Embryonic facial prominence (tissue), 1 donor: Measurements from ENCODE around the gene APRT.
A peak's percentile ranks its signal among the peaks of the same experiment; 100 is the strongest.

Experiments
- DNase-seq: peaks from one replicate; pipeline ENCODE4 v3.0.0-alpha.2; 2016; ENCODE audit errors: extremely low spot score

The APRT gene

GRCh38 chr16:88811769-88812512 lies at the start of gene APRT:
Gene APRT (minus strand): TSS chr16:88811928. CDS start chr16:88811899, 29 bp downstream.
- peak; percentile 84 for DNase-seq

GRCh38 chr16:88861359-88861758 lies 49.6 kb upstream of the APRT start:
- DNase-seq = no peak

GRCh38 chr16:88859381-88860091 lies 47.8 kb upstream of the APRT start:
- no peak for DNase-seq

GRCh38 chr16:88857728-88858339 lies 46.1 kb upstream of the APRT start:
- DNase-seq = no peak

GRCh38 chr16:88856828-88857727 lies 45.4 kb upstream of the APRT start, which contains the start of the genes GALNS and TRAPPC2L:
Gene GALNS (minus strand): TSS chr16:88856947. CDS start chr16:88856877, 70 bp downstream.
Gene TRAPPC2L (plus strand): TSS chr16:88857127. CDS start chr16:88857151, 24 bp downstream.
- DNase-seq = peak; percentile 94

- DNase-seq = no peak
These were observed 44.5 kb upstream of the APRT start for GRCh38 chr16:88856122-88856827.

- DNase-seq = no peak
These were observed 44.0 kb upstream of the APRT start for GRCh38 chr16:88855736-88856121.

GRCh38 chr16:88855176-88855575 lies 43.4 kb upstream of the APRT start:
- DNase-seq = no peak

GRCh38 chr16:88854306-88855111 lies 42.8 kb upstream of the APRT start:
- no peak for DNase-seq

- no peak for DNase-seq
These were observed 41.7 kb upstream of the APRT start for GRCh38 chr16:88853325-88853941.

- DNase-seq = no peak
These were observed 39.9 kb upstream of the APRT start for GRCh38 chr16:88851616-88852015.

GRCh38 chr16:88850531-88851199 lies 38.9 kb upstream of the APRT start:
- DNase-seq = no peak

- DNase-seq = no peak
These were observed 36.8 kb upstream of the APRT start for GRCh38 chr16:88848557-88848956.

GRCh38 chr16:88847654-88848053 lies 35.9 kb upstream of the APRT start:
- no peak for DNase-seq

GRCh38 chr16:88846088-88846487 lies 34.4 kb upstream of the APRT start:
- no peak for DNase-seq

GRCh38 chr16:88844419-88845036 lies 32.8 kb upstream of the APRT start:
- DNase-seq = no peak

GRCh38 chr16:88843256-88843655 lies 31.5 kb upstream of the APRT start:
- no peak for DNase-seq

GRCh38 chr16:88842806-88843205 lies 31.1 kb upstream of the APRT start:
- DNase-seq = no peak
